HEK293T (cell line): ENCODE results near the gene KRTAP20-3.

Experiments
- CTCF ChIA-PET: fragments of 350-600 bp; formaldehyde crosslinking; extraction: SDS; loops from one replicate; lab custom pipeline; 2021; ENCODE audit warnings: antibody characterized with exemption, inconsistent platforms; lab: Yijun Ruan, JAX
- POLR2A ChIA-PET: fragments of 350-600 bp; formaldehyde crosslinking; extraction: SDS; loops from one replicate; lab custom pipeline; 2020; ENCODE audit warnings: antibody characterized with exemption, inconsistent platforms; lab: Yijun Ruan, JAX
- DNase-seq: peaks from one replicate; pipeline ENCODE4 v3.0.0; 2012; ENCODE audit warnings: mixed read lengths; ENCODE audit errors: extremely low spot score
- ARNT ChIP-seq: fragments of 450-650 bp; IDR thresholded peaks from 2 replicates; pipeline ENCODE4 v1.6.1; 2017; ENCODE audit warnings: mild to moderate bottlenecking
- BHLHE40 ChIP-seq: fragments of 450-650 bp; IDR thresholded peaks from 2 replicates; pipeline ENCODE4 v1.6.1; 2016; ENCODE audit warnings: mild to moderate bottlenecking, moderate library complexity, borderline replicate concordance
- CTBP1 ChIP-seq: fragments of 450-650 bp; IDR thresholded peaks from 2 replicates; pipeline ENCODE4 v1.6.1; 2016; ENCODE audit warnings: borderline replicate concordance
- ELF4 ChIP-seq: fragments of 450-650 bp; IDR thresholded peaks from 2 replicates; pipeline ENCODE4 v1.6.1; 2017; ENCODE audit warnings: antibody characterized with exemption
- FOXA1 ChIP-seq: fragments of 450-650 bp; IDR thresholded peaks from 2 replicates; pipeline ENCODE4 v1.6.1; 2016; ENCODE audit warnings: mild to moderate bottlenecking
- FOXK2 ChIP-seq: fragments of 450-650 bp; IDR thresholded peaks from 2 replicates; pipeline ENCODE4 v1.6.1; 2016; ENCODE audit warnings: mild to moderate bottlenecking
- FOXM1 ChIP-seq: fragments of 450-650 bp; IDR thresholded peaks from 2 replicates; pipeline ENCODE4 v1.6.1; 2017; ENCODE audit warnings: mild to moderate bottlenecking, borderline replicate concordance
- HDGF ChIP-seq: fragments of 450-650 bp; IDR thresholded peaks from 2 replicates; pipeline ENCODE4 v1.6.1; 2017; ENCODE audit warnings: antibody characterized with exemption, borderline replicate concordance
- L3MBTL2 ChIP-seq: fragments of 450-650 bp; conservative IDR thresholded peaks from 2 replicates; pipeline ENCODE4 v1.6.1; 2016; ENCODE audit warnings: mild to moderate bottlenecking
- LEF1 ChIP-seq: fragments of 450-650 bp; IDR thresholded peaks from 2 replicates; pipeline ENCODE4 v1.6.1; 2017; ENCODE audit warnings: mild to moderate bottlenecking, borderline replicate concordance
- NFRKB ChIP-seq: fragments of 450-650 bp; IDR thresholded peaks from 2 replicates; pipeline ENCODE4 v1.6.1; 2016; ENCODE audit warnings: mild to moderate bottlenecking, moderate library complexity
- SP1 ChIP-seq: fragments of 450-650 bp; IDR thresholded peaks from 2 replicates; pipeline ENCODE4 v1.6.1; 2017
- SUZ12 ChIP-seq: fragments of 450-650 bp; IDR thresholded peaks from 2 replicates; pipeline ENCODE4 v1.6.1; 2016; ENCODE audit warnings: mild to moderate bottlenecking
- TARDBP ChIP-seq: fragments of 450-650 bp; IDR thresholded peaks from 2 replicates; pipeline ENCODE4 v1.6.1; 2016
- ZNF384 ChIP-seq: fragments of 450-650 bp; IDR thresholded peaks from 2 replicates; pipeline ENCODE4 v1.6.1; 2016
- TF ChIP-seq, protein P1 (sequence below): fragments of 450-650 bp; IDR thresholded peaks from 2 replicates; pipeline ENCODE4 v1.6.1; 2016

KRTAP20-3 gene

DNA sequence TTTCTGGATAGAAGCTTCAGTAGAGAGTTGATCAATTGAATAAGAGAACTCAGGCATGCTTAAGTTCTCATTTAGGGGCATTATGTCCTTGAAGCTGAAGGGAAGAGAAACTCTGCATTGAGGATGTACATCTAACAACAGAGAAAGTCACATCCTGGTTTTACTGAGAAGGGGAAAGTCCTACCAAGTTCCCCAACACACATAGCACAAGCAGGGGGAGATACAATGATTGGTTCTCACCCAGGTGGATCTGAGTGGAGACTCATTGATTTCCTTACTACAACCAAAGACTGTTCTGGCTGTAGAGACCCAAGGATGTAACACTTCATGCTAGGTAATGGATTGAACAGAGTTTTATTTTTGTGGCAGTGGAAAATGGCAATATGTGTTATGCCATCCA, 27.5 kb upstream of the KRTAP20-3 start:
- ChIA-PET CTCF (no interaction called here), POLR2A (no interaction called here)
- DNase-seq = no peak
- TF ChIP-seq CTBP1 (no peak), L3MBTL2 (no peak)

DNA sequence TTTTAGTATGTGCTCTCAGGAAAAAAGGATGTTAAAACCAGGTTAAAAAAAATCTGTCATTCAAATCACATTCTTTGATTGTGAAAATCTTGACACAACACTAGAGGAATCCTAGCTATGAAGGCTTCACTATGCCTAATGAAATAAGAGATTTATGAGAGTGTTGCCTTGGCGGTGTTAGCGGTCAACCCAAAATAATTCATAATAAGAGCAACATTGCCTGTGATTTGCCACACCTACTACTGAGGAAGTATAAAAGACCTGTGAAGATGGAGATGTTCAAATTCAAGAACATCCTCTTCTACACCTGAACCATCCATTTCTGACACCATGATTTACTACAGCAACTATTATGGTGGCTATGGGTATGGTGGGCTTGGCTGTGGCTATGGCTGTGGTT, 26.5 kb upstream of the KRTAP20-3 start, which contains the start of gene KRTAP20-1:
KRTAP20-1 (plus strand) TSS at position 301 of the 400 bp plus-strand sequence; CDS start at position 331, 30 bp downstream.
- CTCF ChIA-PET = no interaction called here
- no peak for DNase-seq
- POLR2A ChIA-PET = no interaction called here
- TF ChIP-seq CTBP1 (no peak), FOXA1 (no peak), TARDBP (no peak), HDGF (no peak), L3MBTL2 (no peak), BHLHE40 (no peak), SP1 (no peak), ZNF384 (no peak), LEF1 (no peak), ELF4 (no peak), FOXK2 (no peak), FOXM1 (no peak), NFRKB (no peak), ARNT (no peak), SUZ12 (no peak)
- TF ChIP-seq, protein P1, sequence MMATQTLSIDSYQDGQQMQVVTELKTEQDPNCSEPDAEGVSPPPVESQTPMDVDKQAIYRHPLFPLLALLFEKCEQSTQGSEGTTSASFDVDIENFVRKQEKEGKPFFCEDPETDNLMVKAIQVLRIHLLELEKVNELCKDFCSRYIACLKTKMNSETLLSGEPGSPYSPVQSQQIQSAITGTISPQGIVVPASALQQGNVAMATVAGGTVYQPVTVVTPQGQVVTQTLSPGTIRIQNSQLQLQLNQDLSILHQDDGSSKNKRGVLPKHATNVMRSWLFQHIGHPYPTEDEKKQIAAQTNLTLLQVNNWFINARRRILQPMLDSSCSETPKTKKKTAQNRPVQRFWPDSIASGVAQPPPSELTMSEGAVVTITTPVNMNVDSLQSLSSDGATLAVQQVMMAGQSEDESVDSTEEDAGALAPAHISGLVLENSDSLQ = no peak

DNA sequence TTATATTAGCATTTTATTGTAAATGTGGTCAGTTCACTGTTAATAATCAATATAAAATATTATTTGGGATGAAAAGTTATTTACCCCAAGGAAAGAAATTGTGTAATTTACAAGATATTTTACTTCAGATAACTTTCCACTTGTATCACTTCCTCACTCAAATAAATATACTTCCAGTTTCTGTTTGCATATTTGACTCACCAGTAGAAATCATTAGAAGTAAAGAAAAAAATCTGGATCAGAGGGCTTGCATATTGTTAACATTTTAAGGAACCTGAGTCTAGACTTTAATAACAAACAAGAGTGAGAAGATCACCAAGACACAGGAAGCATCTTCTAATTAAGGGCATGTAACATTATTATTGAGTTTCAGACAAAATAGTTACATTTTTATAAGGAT, 22.6 kb upstream of the KRTAP20-3 start:
- TF ChIP-seq CTBP1 = no peak
- TF ChIP-seq TARDBP = no peak
- TF ChIP-seq NFRKB = no peak
- no peak for TF ChIP-seq HDGF
- no peak for TF ChIP-seq ELF4
- TF ChIP-seq FOXA1 = no peak
- ChIA-PET POLR2A (no interaction called here), CTCF (no interaction called here)
- DNase-seq = no peak

DNA sequence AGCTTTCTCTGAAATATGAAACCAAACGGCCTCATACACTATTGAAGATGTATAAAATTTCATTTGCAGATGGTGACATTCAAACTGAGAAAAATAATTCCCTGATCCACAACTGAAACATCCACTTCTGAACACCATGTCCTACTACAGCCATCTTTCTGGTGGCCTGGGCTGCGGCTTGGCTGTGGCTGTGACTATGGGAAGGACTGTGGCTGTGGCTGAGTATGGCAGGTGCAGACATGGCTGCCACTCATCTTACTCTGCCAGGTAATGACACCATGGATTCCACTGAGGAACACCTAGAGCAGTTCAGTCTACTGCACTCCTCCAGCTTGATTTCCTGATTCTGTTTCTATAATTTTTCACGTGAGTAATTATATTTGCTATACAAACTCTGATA, 22.1 kb upstream of the KRTAP20-3 start, which contains the start of gene KRTAP20-4:
KRTAP20-4 (plus strand) TSS at position 106 of the 400 bp plus-strand sequence.
- ChIA-PET CTCF (no interaction called here), POLR2A (no interaction called here)
- DNase-seq = no peak
- TF ChIP-seq CTBP1 = no peak
- no peak for TF ChIP-seq HDGF
- no peak for TF ChIP-seq FOXM1
- TF ChIP-seq BHLHE40 = no peak
- no peak for TF ChIP-seq LEF1
- TF ChIP-seq TARDBP = no peak
- no peak for TF ChIP-seq SP1
- TF ChIP-seq ARNT = no peak
- TF ChIP-seq ELF4 = no peak
- TF ChIP-seq, protein P1 = no peak
- no peak for TF ChIP-seq FOXK2
- no peak for TF ChIP-seq NFRKB
- TF ChIP-seq FOXA1 = no peak
- no peak for TF ChIP-seq SUZ12
- no peak for TF ChIP-seq L3MBTL2
- TF ChIP-seq ZNF384 = no peak

DNA sequence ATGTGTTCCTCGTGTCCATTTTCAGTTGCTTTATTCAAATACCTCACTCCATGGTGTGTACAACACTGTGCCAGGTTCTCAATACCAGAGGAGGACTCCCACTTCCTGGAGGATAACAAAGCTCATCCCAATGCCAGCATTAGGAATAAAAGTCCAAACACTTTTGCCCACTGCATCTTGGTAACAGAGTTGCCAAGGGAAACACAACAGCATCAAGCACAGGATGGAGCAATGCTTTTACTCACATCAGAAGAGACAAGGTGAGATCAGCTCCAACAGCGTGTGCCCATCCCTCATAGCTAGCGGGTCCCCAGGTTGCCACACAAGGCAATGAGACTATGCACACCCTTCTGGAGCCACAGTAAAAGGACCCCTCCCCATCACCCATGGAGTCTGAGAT, 19.3 kb upstream of the KRTAP20-3 start:
- DNase-seq = no peak
- CTCF ChIA-PET = no interaction called here
- no peak for TF ChIP-seq NFRKB
- TF ChIP-seq CTBP1 = no peak
- no peak for TF ChIP-seq L3MBTL2
- no peak for TF ChIP-seq BHLHE40
- no peak for TF ChIP-seq ELF4
- no peak for TF ChIP-seq SUZ12
- no peak for TF ChIP-seq ARNT
- POLR2A ChIA-PET = no interaction called here

DNA sequence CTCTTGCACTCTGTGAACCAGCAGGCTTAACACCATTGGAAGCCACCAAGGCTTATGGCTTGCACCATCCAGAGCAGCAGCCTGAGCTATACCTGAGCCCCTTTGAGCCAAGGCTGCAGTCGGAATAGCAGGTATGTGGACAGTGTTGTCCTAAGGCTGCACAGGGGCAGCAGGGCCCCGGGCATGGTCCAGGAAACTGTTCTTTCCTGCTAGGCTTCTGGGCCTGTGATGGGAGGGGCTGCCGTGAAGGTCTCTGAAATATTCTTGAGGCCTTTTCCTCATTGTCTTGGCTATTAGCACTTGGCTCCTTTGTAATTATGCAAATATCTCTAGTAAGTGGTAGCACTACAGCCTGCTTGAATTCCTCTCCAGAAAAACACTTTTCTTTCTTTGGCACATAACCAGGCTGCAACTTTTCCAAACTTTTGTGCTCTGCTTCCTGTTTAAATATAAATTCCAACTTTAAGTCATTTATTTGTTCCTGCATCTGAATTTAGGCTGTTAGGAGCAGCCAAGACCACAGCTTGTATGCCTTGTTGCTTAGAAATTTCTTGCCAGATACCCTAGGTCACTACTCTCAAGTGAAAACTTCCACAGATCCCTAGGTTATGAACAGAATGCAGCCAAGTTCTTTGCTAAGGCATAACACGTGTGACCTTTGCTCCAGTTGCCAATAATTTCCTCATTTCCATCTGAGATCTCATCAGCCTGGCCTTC, 17.1 kb upstream of the KRTAP20-3 start:
- DNase-seq = no peak
- TF ChIP-seq CTBP1 (no peak), TARDBP (no peak), ELF4 (no peak), ARNT (no peak), SP1 (no peak), LEF1 (no peak), FOXK2 (no peak), SUZ12 (no peak), BHLHE40 (no peak), ZNF384 (no peak)
- TF ChIP-seq, protein P1 = no peak
- ChIA-PET POLR2A (no interaction called here), CTCF (no interaction called here)

DNA sequence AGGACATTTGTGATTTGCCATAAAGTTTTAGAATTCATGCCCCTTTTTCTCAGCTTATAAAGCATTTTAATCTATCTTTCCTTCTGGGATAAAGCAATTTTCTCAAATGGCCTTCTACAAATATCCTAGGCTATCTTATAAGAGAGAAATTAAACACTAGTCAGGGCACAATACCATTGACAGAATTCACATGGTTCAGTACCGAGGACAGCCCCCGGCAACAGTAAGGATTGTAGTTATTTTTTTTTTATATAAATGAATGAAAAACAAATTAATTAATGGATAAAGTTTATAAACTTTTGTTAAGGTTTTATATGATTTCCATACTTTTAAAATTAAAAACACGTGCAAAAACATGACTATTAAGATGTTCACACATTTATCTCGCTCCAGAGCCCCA, 14.6 kb upstream of the KRTAP20-3 start:
- ChIA-PET CTCF (no interaction called here), POLR2A (no interaction called here)
- TF ChIP-seq FOXK2 (no peak), ZNF384 (no peak)
- no peak for DNase-seq
